Hematopoietic multipotent progenitor cell (in vitro differentiated cells): ENCODE measurements around the gene ADGRG7. TPM values are rescaled to one million over a fixed set of nuclear protein-coding genes. Genes with fewer than 3 reads are reported as not detected.
"Not testable (repeated sequence)": the region's sequence is repeated elsewhere in the genome, so short reads cannot be mapped to it uniquely, and the experiment has no call there.

Source experiments
- DNase-seq, 3 donors: peaks; one replicate each; pipeline ENCODE4 v3.0.0-alpha.2; 2011 to 2015; ENCODE audit warnings: low read depth in 2 of 3, low spot score in 2 of 3
- total RNA-seq: library from RNA; depleted of rRNA; stranded (reverse); fragments of >200 nt; gene quantifications from one replicate; pipeline ENCODE4 v1.2.3, GENCODE V29; 2012

The ADGRG7 gene, protein sequence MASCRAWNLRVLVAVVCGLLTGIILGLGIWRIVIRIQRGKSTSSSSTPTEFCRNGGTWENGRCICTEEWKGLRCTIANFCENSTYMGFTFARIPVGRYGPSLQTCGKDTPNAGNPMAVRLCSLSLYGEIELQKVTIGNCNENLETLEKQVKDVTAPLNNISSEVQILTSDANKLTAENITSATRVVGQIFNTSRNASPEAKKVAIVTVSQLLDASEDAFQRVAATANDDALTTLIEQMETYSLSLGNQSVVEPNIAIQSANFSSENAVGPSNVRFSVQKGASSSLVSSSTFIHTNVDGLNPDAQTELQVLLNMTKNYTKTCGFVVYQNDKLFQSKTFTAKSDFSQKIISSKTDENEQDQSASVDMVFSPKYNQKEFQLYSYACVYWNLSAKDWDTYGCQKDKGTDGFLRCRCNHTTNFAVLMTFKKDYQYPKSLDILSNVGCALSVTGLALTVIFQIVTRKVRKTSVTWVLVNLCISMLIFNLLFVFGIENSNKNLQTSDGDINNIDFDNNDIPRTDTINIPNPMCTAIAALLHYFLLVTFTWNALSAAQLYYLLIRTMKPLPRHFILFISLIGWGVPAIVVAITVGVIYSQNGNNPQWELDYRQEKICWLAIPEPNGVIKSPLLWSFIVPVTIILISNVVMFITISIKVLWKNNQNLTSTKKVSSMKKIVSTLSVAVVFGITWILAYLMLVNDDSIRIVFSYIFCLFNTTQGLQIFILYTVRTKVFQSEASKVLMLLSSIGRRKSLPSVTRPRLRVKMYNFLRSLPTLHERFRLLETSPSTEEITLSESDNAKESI
- total RNA-seq: not detected

DNA sequence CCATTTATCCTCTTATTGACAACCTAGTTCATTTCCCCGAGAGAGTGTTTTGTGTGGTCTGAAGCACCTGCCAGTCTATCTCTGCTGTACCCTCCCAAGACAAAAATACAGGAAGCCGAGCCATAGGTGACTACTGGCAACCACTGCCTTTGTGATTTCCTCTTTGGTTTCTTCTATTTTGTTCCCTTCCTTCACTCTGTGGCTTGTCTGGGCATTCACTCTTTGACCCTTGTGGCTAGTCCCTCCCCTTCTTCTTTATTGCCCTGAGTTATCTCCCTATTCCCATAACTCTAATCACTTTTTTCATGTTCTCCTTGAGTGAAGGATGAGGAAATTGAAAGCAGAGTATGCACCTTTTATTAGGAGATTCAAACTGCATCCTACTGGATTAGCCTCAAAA lies at the start of gene ADGRG7:
Gene ADGRG7 (plus strand): TSS at position 297 of the 400 bp plus-strand sequence. CDS start 256 bp downstream, outside the sequence.
- no peak for DNase-seq

DNA sequence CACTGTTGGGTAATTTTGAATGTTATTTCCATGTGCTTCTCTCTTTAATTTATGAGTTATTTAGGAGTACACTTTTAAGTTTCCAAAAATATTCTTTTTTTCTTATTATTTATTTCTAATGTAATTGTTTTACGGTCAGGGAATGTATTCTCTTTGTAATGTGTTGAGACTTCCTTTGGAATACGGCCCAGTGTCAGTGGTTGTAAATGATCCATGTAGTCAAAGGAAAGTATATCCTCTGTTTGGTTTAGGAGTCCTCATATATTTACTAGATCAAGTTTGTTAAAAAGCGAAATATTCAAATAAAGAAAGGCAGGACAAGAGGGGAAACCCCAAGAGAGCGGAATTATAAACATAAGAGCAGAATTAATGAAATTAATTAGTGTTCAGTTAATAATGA lies 49.0 kb upstream of the ADGRG7 start:
- DNase-seq: no peak

DNA sequence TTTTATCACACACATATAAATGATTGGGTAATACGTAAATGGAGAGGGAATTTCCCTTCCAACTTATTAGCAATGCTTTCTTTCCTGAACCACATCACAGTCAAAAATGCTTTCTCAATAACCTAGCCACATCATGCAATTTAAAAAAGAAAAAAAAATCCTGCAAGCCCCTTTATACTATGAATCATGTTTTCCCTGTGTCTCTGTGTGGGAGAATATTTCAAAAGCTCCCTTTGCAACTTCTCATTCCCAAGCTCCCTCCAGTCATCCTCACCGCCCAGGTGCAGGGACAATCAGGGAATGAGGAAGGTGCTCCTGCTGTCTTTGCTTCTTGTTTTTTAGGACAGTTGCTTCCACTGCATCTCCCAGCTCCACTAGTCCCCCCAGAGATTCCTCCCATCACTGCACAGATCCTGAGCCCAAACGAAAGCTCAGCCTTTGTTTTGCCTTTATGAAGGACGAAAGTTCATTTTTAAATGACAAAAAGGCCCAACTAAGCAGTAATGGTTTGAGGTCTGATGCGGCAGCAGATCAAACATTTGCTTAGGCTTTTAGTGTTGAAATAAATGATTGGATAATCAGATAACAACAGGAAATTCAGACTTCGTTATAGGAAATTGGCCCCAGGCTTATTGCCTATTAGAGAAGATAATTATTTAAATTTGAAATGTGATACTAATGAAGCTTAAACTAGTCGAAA lies 47.8 kb upstream of the ADGRG7 start:
- no peak for DNase-seq

DNA sequence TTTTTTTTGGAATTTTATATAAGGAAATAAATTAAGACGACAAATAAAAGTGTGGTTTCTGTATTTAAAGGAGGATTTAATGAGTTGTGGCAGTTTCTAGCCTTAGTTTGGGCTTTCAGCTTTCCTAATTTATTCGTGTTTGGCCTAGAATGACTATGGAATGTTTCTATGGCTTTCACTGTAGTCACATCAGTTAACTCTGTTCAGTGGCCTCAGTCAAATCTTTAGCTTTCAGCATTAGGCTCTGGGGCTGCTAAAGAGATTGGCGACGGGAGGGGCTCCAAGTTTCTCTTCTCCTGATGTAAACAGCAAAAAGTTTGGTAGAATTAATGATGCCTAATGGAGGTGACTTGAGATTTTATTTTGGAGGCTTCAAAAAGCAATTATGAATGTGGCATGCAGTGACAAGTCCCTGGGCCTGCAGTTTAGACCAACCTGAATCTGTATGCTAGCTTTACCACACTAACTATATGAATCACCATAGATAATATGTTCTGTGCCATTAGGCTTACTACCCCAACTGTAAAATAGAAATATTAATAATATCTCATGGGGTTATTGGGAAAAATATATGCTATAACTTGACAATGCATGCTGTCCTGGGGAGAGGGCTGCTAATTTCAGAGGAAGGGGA lies 47.1 kb upstream of the ADGRG7 start:
- DNase-seq: no peak

DNA sequence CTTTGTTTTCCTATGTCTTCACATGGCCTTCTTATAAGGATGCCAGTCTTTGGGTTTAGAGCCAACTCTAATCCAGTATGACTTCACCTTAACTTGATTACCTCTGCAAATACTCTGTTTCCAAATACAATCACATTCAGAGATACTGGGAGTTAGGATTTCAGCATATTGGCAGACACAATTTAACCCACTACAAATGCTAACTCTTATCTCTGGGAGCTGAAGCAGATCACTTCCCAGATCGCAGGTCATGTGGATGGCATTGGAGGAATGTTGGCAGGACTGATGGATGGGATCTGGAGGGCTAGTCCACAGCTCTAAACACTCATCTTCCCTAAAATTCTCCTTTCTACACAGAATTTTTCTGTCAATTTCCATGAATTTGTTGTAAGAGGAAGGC lies 46.2 kb upstream of the ADGRG7 start:
- no peak for DNase-seq

DNA sequence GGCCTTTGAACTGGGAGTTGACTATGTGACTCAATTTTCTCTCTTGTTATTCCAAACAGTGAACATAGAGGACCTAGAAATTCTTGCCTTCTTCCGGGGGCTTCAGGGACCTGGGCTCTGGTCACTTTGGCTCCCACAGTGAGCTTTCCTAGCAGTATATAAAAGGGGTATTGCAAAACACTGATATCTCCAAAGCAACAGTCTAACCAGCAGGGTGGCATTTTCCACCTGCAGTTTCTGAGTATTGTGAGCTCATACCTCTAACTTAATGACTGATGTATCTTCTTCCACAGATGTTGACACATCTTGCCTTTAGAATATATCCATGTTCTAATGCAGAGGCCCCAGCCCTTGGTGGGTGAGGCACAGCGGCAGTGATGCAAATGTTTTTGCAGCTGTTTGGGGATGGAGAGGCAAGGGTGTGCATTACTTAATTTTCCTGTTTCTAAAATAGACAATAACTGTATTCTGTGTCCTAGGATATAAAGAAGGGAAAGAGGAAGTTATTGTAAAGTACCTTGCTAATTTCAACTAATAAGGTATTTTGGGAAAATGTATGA lies 45.7 kb upstream of the ADGRG7 start:
- DNase-seq: no peak

DNA sequence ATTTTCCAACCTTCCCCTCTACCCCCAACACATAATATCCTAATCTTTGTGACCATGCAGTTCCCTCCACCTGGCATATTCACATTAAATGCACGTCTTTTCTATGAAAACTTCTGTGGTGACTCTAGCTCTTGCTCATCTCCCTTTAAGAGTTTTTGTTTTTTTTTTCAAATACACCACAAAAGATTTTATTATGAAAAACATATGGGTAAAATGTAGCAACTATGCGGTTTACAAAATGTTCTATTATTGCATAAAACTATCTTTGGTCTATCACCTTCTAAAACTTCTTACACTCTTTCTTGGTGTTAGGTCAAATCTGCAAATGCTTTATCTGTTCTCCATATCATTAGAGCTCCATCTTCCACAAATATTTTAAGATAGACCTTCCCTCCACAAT lies 38.6 kb upstream of the ADGRG7 start:
- DNase-seq: no peak

DNA sequence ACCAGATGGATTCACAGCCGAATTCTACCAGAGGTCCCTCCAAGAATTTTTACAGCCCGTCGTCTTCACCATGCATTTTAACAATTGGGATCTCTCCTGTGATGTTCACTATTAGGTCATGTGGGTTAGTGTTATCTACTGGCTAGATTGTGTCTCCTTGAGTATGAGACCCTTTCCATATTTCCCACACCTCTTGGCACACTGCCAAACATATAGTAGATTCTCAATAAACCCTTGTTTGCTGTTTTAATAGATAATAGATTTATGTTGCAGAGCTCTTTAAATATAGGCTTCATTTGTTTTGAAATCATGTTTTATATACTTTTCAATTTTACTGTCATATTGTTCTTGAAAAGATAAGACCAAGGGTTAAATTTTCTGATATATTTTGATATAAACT lies 34.9 kb upstream of the ADGRG7 start:
- DNase-seq: no peak

DNA sequence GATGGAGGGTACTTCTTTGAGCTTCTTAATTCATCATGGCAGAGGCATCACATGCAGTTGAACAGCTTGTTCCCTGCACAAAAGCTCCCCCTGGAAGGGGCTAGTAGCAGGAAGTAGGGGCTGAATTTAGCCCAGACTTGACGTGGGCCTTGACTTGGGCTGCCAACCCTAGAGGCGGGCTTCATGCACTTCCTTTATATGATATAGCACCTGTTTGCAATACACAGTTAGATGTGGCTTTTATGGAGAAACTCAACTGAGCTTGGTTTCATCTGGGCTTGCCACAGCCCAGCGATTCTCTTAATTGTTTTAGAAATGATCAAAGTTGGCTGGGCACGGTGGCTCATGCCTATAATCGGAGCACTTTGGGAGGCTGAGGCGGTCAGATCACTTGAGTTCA lies 33.7 kb upstream of the ADGRG7 start:
- no peak for DNase-seq

DNA sequence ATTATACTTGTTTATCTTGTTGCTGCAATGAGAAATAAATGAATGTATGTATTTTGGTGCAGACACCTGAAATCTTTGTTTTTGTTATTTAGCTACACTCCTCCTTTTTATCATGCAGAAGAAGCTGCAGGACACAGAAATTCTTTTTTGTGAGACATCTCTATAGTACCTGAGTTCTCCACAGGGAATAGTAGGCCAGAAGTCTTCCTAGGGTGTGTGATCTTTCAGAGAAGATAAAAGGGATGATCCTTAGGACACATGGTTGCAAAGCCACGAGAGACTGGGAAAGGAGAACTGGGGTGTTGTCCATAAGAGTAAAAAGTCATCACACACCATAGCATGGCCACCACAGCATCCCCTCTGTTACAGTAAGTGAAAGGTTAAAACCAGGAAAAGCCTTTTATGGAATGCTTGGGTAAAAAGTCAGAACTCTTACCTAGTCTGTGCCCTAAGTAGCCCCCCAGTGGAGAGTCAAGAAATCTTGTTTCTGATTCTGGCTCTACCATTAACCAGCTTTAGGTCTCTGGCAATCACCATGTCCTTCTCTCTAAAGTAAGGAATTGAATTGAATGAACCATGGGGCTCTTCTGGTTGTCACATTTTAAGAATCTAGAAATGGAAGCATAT lies 31.9 kb upstream of the ADGRG7 start:
- DNase-seq: no peak

DNA sequence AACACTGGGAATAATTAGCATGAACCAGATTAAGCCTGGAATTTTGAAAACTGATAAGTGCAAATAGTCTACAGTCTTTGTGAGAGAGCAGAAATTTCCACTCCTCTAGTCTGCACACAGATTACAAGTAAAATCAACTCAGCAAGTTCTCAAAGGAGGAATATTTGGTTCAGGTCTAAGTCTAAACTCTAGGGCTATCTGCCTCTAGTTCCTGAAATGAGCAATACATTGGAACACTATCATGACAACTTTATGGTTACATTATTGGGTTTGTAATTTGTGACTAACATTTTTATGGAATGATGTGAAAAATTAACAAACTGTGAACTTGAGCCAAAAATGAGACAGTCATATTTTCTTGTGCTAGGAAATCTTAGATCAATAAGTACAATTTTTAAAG lies 30.8 kb upstream of the ADGRG7 start:
- DNase-seq: no peak

DNA sequence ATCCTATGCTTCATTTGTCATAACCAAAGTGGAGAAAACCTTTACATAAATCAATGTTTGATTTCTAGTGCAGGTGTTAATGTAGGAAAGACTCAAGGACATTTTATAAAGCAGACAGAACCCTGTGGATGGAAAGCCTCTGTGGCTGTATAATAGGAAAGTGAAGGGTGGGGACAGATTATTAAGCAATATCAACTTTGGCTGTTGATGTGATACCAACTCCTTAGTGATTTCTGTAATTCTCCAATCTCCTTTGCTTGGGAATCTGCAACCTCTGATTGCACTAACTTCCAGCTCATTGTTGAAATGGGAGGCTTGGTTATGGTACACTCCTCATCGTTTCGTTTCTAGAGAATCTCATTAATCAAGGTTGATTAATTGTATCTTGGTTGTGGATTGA lies 29.3 kb upstream of the ADGRG7 start:
- DNase-seq: no peak

DNA sequence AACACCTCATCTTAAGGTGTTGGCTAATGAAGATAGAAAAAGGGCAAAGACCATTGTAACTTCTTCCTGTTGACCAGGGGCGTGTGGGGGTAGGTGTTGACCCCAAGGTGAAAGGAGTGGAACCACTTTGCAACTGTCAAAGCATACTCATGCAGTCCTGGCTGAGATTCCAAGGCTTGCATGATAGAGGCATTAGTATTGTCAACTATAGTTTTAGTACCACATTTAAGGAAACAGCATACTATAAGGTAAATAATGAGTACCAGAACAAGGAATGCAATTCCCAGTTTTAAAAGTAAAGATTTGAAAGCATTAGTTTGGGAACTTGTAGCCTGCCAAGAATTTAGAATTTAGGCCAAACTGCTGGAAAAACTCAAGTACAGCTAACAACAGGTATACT lies 27.8 kb upstream of the ADGRG7 start:
- no peak for DNase-seq

DNA sequence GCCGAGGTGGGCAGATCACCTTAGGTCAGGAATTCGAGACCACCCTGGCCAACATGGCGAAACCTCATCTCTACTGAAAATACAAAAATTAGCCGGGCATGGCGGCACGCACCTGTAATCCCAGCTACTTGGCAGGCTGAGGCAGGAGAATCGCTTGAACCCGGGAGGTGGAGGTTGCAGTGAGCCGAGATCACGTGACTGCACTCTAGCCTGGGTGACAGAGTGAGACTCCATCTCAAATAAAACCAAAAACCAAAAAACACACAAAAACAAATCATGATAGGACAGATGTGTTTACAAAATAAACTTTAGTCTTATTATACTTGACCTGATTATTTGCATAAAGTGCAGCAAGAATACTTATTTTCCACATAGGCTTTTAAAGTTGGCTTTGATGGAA lies 27.2 kb upstream of the ADGRG7 start:
- not testable (repeated sequence) for DNase-seq

DNA sequence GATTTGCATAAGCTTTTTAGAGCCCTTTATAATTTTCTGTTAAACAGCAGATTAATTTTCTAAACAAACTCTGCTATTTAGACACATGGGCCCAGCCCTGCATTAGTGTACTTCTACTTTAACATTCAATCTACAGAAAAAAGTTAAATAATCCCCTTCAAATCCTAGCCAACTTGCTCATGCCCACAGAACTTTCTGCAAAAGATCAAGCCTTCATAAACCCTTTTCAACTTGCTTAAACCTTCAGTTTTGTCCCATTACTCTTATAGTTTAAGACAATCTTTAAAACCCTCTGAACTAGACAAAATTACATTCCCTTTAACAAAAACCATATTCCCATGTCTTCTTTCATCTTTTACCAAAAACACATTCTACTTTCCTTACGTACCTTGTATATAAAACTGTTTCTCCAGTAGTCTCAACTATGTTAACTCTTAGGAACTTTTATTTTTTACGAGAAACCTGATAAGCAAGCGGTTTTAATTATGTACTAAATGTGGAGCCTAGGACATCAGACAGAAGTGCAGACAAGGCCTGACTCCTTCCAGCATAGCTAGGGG lies 25.2 kb upstream of the ADGRG7 start:
- no peak for DNase-seq

DNA sequence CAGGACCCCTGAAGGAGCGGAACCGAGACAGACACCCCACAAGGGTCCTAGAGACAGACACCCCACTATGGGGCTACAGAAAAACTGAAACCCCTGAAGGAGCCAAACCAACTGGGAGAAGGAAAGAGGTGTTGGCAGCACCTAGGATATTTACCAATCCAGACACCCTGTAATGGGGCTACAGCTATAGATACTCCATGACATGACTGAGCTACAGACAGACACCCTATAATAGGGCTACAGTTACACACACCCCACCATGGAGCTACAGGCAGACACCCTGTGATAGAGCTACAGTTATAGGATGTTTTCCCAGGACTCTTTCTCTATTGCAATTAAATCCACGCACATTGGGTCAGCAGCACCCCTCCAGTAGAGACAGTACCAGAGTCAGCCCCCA lies 22.6 kb upstream of the ADGRG7 start:
- no peak for DNase-seq

DNA sequence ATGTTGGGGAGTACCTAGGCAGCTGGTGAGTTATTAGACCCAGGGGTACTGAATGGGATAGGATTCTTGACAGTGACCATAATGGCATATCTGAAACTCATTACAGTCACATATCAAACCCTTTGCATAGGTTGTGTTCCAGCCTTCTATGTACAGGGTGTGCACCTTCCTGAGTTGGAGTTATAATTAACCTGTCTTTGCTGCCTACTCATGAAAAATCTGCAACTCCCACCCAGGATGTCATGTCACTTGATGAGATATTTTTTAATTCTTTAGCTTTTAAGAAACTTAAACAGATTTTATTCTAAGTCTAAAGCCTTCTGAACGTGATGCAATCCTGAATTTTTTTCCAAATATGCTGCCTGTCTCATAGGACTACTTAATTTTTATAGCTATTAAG lies 21.1 kb upstream of the ADGRG7 start:
- no peak for DNase-seq

DNA sequence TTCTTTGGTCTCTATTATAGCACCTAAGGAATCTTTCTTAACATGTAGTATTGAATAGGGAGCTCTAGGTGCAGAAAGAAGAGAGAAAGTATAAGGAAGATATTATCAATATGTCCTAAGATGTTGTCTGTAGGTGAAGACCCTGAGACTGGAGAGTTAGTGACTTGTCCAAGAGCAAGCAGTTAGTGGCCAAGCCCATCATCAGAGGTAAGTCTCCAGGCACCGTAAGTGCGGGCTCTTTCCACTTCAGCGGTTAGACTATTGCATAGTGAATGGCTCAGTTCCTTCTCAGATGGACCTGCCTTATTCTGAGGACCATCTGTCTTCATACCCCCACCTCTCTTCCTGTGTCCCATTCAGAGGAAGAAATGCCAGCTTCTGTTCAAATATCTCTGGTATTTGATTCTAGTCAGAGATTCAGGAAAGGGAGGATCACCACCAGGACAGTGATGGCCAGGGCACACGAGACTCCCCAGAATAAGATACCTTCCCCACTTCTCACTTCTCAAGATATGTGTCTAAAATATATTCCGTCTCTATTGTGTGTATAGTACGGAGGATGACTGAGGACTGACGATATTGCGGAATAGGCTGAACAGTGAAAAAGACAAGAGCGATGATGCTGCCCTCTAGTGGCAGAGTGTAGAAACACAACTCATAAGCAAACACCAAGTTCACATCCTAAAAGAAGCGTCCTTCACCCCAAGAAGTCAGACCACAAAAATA lies 19.1 kb upstream of the ADGRG7 start:
- DNase-seq: peak; percentile 48 to 86 (median 63)

DNA sequence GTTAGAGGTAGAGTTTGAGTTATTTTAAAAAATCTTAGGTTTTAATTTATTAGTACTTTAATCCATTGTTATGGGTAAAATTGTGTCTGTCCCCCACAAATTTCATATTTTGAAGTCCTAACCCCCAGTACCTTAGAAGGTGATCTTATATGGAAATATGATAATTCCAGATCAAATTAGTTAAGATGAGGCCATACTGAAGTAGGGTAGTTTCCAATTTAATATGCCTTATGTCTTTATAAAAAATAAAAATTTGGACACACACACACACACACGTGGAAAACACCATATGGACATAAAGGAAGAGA lies 18.6 kb upstream of the ADGRG7 start:
- DNase-seq: no peak
